NCI-H1105 (cell line): ENCODE measurements around the gene PTH1R.

Experiments
- DNase-seq: peaks from one replicate; lab custom pipeline; 2025; lab: John Stamatoyannopoulos, UW

The PTH1R gene

DNA sequence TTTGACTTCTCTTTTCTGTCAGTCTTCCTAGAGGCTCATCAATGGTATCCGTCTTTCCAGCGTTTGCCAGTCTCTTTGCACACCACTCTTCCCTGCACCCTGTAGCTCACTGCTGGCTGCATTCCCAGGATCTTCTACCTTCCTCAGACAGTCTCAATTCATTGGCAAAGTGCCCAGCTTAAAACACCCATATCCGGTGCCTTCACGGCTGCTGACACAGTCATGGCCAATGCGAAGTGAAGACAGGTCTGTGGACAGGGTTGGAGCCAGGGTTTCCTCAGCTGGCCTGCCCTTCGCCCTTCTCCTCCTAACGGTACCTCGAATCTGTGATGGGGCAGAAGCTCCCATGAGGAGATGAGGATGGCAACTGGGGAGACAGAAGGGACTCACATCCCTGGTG is 36.1 kb downstream of the PTH1R start:
- DNase-seq = peak; percentile 82

DNA sequence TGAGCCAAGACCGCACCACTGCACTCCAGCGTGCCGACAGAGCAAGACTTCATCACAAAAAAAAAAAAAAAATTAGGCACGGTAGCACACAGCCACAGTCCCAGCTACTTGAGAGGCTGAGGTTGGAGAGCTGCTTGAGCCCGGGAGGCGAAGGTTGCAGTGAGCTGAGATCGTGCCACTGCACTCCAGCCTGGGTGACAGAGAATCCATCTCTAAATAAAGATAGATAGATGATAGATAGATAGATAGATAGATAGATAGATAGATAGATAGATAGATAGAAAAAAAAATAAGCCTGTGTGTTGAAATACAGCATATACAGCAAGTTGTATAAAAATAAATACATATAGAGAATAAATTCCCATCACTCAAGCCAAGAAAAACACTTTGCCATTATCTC is 37.3 kb downstream of the PTH1R start:
- DNase-seq = no peak

DNA sequence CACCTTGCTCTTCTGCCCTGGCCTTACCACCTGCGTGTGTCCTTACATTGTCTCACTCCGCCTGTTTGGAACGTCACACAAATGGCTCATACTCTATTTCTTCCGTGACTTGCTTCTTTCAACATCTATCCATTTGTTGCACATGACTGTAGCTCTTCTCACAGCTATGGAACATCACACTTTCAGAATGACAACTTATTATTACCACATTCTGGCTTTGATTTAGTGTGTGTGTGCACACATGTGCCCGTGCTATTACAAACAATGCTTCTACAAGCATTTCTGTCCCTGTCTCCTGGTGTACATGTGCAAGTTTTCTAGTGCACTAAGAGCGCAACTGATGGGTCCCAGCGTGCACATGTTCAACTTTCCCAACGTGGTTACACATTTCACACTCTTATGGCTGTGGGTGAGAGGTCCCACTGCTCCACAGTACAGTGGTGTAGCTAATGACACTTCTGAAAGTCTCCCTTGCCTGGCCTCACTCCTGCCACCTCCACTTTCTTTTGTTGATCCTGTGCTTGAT is 37.8 kb downstream of the PTH1R start:
- DNase-seq = no peak

DNA sequence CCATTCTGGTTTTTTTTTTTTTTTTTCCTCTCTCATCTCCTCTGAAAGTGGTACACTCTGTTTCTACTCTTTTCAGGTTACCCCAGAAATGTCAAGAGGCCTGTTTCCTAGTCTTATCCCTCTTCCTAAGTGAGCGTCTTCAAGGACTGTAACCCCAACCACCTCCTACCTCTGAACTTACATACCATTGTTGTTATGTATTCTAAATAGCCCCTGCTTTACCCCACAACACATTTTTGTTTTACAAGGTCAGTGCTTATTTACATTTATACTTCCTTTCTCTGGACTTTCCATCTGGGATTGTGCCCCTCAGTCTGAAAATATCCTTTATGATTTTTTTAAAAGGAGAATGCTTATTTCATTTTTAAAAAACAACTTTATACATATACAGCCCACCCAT is 38.8 kb downstream of the PTH1R start:
- DNase-seq = no peak

DNA sequence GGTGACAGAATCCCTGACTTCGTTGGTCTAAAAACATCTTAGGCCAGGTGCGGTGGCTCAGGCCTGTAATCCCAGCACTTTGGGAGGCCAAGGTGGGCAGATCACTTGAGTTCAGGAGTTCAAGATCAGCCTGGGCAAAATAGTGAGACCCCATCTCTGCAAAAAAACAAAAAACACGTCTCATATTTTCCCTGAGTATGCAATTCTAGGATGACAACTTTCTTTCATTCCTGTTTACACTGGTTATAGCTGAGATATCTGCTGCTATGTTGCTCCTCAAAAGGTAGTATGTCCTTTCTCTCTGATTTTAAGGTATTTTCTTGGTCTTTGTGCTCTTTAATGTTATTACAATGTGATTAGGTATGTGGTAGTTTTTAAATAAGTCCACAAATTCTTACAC is 39.3 kb downstream of the PTH1R start:
- DNase-seq = no peak

DNA sequence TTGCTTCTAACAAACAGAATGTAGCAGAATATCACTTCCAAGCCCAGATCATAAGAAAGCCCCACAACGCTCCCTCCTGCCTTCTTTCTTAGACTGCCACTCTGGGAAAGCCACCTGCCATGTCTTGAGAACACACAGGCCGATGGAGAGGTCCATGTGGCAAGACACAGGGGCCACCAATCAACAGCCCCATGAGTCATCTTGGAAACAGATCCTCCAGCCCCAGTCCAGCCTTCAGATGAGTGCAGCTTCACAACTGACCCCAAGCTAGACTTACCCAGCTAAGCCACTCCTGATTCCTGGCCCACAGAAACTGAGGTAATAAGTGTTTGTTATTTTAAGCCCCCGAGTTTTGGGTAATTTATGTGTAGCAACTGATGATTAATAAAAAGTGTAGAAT is 39.7 kb downstream of the PTH1R start:
- no peak for DNase-seq

DNA sequence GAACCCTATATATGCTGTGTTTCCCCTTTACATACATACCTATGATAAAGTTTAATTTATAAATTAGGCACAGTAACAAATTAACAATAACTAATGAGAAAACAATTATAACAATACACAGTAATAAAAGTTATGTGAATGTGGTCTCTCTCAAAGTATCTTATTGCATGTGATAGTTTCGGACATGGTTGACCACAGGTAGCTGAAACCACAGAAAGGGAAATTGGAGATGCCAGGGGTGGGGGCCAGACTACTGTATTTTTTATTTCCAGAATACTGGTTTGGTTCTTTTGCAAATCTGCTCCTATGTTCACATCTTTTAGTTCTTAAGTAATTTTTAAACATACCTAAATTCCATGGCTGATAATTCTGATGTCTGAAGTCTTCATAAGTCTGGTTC is 40.7 kb downstream of the PTH1R start:
- no peak for DNase-seq

DNA sequence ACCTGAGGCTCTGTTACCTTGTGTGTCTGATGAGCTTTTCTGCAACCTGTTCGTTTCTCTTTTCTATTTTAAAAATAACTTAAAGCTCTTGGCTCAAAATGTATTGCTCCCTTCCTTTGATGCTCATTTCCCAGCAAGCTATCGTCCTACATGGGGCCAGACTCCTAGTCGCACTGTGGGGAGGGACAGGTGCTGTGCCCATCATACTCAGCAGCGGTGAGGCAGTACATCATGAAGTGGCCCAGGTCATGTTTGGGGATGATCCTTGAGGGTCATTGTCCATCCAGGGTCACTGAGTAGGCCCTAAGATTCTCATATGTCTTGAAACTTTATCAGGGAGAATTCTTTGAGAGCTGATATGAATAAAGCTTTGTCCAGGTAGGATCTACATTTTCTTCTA is 41.1 kb downstream of the PTH1R start:
- no peak for DNase-seq

DNA sequence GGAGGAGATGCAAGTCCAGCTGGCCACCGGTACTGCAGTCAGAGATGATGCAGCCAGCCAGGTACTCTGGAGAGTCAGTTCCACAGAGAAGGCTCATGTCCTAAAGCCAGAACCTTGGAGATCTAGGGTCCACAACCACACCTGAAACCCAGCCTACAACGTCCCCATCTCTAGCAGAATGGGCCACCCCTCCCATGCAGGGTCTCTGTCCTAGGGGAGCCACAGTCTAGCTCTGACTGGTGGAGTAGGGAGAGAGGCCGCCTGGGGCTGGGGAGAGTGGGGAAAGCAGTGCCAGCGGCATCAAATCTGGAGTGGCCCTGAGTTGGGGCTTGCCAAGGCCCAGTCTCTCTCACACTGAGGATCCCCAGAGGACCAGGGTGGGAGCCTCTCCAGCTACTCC is 43.5 kb downstream of the PTH1R start:
- no peak for DNase-seq

DNA sequence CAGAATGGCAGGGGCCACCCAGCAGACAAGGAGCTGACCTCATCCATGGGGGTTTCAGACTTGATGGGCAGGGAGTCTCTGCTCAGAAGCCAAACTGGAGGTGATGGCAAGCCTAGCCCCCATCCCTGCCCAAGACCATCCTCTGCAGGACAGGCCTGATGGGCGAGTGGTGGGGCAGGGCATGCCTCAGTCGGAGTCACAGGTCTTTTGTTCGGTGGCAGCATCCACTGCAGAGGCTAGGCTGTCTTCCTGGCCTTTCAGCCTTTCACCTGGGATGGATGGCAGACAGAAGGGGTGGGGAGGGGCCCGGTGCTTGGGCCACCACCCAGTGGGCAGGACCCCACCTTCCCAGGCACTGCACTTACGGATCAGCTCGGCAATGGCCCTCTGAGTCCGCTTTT is 44.4 kb downstream of the PTH1R start:
- no peak for DNase-seq

DNA sequence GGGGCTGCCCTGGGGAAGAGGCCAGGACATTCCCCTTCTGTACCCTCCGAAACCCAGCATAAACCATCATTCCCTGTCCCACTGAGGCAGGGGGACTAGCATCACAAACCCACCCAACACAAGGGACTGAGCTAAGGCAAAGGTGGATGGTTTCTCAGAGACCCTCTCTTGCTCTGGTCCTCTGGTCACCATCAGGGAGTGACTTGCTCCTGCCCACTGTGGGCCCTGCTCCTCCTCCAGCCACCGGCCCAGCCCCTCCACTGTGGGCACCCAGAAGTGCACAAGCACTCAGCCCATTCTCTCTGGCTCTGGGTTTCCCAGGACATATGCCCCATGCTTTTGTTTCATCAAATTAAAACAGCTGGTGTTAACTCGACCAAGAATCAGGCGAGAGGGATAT is 44.9 kb downstream of the PTH1R start:
- no peak for DNase-seq

DNA sequence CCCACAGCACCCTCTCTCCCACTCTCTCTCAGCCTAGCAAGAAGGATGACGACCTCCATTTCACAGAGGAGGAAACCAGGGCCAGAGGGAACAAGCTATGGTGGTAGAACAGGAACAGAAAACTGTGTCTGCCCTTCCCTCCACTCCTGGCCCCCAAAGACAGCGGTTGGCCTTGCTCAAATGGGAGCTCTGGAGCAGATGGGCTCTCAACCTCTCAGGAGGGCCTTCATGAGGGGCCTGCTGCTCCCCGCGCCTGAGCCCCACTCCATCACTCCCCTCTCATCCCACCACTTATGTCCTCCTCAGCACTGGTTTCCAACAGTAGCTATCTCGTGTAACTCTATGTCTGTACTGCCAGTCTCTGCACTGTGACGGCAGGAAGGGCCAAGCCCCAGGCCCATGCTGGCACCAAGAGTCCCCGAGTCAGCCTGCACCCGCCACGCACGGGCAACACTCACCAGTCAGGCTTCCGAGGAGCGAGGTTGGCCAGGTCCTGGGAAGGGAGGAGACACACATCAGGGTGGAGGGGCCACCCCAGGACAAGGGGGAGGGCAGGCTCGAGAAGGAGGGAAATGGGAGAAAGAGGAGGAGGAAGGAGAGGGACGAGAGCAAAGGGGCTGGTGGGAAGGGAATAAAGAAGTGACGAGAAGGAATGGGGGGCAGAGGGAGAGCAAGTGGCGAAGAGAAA is 45.5 kb downstream of the PTH1R start:
- DNase-seq = no peak

DNA sequence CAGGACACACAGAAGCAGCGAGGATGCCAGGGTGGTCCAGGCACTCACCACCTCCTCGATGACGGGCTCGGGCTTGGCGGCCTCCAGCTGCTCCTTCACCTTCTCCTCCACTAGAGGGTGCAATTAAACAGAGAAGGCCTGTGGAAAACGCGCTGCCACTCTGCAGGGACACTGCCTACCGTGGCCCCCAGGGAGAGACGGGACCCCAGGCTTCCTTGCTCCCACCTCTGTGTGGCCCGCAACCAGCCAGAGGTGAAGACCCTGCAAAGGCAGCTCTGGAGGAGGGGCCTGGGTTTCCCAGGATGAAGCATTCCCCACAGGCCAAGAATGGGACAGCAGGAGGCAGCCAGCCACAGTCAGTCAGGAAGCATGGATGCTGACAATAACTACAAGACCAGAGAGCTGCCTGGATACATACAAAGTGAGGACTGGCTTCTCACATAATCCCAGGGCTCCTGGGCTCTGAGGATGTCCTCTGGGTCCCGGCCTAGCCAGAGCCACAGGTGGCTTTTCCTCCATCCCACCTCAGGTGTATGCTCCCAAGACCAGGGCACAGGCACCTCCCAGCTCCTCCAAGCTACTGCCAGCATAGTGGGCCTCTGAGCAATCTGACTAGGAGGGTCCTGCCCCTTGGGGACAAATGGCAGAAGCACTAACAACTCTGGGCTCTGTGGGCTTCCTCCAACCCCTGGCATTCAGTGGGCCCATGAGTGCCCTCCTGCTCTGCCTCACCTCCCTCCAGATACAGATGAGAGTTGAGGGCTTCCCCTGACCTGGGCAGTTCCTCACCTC is 46.2 kb downstream of the PTH1R start:
- no peak for DNase-seq

DNA sequence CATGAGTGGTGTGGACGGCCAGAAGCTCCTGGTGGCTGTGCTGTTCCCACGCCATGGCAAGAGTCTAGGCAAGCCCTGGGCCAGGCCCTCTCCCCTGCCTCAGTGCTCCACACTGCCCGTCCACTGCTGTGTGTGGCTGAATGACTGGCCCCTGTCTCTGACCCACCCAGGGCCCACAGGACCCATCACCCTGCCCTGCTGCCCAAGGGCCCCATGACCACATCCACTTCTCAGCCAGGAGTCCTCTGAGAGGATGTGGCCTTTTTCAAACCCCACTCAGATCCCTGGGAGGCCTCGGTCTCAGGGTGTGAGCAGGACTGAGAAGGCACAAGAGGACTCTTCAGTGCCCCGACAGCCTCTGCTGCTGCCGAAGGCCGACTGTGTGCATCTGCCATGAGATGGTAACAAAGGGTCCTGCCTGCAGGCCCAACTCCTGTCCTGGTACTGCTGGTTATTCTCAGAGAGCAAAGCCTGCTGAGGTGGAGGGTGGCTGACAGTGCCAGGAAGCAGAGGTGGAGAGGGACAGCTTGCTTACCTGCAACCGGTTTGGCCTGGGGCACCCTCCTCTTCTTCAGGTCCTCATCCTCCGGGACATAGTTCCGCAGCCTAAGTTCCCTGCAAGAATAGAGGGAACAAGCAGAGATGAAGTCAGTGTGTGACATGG is 47.5 kb downstream of the PTH1R start:
- DNase-seq = no peak

DNA sequence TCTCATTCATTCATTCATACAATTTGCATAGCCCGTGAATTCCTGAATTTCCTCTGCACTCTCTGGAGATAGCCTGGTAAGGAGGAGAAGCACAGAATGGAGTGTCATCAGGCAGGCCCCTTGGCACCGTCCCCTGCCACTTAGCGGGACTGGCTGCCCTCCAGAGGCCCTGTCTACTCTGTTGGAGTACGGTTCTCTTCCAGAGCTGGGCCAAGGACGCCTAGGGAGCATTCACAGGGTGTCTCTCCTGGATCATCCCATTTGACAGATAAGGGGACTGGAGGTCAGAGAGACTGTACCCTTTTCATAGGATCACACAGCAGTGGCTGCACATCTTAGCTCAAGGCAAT is 48.0 kb downstream of the PTH1R start:
- DNase-seq = no peak

DNA sequence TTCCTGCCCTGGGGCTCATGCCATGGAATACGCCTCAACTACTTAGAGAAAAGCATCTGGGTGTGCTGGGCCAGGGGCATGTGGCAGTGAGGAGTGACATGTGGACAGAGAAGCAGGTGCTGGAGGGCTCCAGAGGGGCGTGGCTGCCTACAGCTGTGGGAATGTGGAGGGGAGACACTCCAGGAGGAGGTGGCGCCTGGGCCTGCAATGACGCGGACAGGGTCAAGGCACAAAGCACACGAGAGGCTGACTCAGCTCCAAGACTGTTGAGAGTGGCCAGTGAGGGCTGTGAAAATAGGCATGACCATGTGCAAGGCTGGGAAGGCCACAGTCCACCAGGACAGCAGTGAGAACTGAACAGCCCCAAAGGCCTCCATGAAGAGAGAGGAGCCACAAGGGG is 48.5 kb downstream of the PTH1R start:
- no peak for DNase-seq

DNA sequence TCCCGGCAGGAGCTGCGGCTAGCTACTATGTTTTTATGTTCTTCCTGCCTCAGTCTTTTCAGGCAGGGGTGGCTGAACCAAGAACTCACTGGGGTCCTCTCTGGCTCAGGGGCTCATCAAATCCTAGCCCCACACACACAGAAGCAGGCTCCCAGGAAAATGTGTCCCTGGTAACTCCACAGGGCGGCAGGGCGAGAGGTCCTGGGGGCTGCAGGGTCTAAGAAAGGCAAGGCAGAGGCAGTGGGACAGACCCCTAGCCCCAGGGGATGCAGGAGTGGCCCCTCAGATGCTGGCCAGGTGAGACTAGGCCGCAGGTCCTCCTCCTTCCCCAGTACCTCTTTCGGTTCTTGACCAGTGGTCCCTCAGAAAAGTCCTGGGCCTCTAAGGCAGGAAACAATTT is 48.9 kb downstream of the PTH1R start:
- no peak for DNase-seq

DNA sequence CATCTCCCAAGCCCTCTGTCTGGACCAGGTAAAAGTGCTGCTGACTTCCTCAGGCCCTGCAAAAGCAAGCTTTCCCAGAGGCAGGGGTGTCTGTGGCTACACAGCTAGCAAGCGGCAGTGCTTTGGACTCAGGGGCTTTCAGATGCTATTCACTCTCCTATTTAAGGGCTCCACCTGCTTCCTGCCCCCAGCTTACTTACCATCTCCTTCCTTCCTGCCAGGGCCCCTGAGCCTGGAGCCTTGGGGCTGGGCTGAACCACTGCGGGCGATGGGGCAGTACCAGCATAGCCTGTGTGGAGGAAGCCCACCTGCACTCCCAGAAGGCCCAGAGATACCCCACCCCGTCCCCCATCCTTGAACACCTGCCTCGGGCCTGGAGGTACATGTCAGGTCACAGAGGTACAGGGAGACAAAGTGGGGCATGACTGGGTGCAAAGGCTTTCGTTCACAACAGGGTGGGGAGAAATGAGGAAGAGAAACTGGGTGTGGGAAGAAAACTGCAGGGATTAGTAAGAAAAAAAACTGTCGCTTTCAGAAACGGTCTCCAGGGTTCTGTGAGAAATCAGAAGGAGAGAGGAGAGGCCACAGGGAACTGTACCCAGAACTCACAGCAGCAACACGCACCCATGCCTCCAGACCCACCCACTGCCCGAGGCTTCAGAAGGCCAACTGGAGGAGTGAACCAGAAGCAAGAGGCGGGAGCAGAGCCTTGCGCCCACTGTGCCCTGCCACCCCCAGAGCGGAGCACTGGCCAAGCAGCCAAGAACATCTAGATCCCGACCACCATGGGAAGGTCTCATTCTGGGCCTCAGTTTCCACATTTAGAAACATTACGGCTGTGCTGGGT is 49.6 kb downstream of the PTH1R start:
- no peak for DNase-seq

DNA sequence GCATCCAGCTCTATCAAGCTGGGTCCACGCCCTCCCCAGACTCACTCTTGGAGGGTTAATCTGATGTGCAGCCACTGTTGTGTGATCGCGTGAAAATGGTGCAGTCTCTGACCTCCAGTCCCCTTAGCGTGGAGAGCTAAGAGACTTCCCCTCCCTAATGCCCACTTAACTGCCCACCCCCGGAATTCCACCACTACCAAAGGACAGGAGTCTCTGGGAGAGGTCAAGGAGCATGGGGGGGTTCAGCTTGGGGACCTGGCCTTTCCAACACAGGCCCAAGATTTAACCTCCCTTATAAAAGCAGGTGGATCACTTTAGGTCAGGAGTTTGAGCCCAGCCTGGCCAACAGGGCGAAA is 50.2 kb downstream of the PTH1R start:
- DNase-seq = no peak

DNA sequence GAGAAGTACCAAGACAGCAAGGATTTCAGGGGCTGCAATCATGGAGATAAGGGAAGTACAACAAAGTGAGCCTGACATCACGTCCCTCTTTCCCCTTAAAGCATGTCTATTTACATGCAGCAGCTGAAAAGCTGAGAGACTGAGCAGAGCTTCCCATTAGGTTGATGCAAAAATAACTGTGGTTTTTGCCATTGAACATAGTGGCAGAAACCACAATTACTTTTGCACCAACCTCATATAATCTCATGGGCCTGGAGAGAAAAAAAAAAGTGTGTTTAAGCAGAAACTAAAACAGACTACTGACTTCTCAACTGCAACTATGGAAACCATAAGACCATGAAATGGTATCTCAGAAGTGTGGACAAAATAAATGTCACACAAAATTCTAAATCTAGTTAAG is 50.8 kb downstream of the PTH1R start:
- DNase-seq = no peak

DNA sequence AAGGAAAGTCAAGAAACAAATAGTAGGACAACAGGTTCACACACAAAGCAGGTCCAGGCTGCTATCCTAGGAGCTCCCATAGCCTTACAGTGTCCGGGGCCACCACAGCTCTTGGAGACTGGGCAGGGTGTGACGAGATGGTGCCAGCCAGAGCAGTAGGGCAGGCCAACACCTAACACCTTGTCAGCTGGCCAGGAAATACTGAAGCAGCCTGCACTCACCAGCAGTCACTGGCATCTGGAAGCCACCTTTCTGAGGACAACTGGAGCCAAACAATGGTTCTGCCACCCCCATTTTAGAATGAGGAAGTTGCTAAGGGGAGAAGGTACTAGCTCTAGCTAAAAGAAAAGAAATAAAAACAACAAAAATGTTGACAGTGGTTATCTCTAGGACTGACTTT is 51.8 kb downstream of the PTH1R start:
- no peak for DNase-seq

DNA sequence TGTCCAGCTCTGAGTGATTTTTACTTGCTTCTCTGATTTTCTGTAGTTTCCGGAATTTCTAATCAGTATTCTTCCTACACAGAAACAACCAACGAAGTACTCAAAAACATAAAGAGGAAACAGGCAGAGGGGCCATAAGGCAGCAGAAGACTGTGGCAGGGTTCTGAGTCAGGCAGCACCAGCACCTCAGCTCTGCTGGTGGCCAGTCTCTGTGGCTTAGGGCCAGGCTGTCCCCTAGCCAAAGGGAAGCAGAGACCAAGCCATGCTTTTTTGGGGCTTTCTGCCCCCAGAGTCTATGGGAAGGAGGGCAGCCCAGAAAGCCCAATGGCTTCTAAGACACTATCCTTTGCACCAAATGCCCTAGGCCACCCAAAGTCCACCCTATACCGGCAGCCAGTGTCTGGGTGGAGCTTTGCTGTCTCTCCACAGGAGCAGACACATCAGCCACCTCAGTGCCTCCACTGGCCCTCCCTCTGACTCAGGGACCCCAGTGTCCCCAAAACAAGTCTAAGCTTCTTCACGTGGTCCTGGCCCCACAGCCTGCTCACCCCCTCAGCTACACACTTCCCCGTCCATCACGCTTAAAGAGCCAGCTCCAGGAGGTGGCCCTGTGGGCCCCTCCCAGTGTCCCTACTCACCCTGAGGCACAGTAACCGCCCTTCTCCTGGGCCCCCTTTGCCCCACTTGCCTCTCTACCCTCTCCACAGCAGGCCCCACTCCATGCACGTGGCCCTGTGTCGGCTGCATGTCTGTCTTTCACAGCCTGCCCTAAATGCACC is 52.8 kb downstream of the PTH1R start:
- no peak for DNase-seq
